GM18873 (cell line): ENCODE data around the gene CCN2.
"Not testable (repeated sequence)": the region's sequence is repeated elsewhere in the genome, so short reads cannot be mapped to it uniquely, and the experiment has no call there.

Experiments used
- ATAC-seq: cut with Tn5 transposase; IDR thresholded peaks from one replicate; pipeline ENCODE4 v1.9.1; 2021; ENCODE audit warnings: mild to moderate bottlenecking, moderate library complexity, moderate number of reproducible peaks; ENCODE audit not compliant: unreplicated experiment, low FRiP score

CCN2 gene

GRCh38 chr6:131946992-131947955, 3.9 kb downstream of the CCN2 start:
- no peak for ATAC-seq

GRCh38 chr6:131946404-131946991, 4.7 kb downstream of the CCN2 start:
- no peak for ATAC-seq

- no peak for ATAC-seq
Observed at GRCh38 chr6:131945971-131946370, 5.2 kb downstream of the CCN2 start.

GRCh38 chr6:131937703-131938631, 13.2 kb downstream of the CCN2 start:
- ATAC-seq = no peak

GRCh38 chr6:131937226-131937625, 13.9 kb downstream of the CCN2 start:
- ATAC-seq = no peak

- no peak for ATAC-seq
Observed at GRCh38 chr6:131936156-131936555, 15.0 kb downstream of the CCN2 start.

GRCh38 chr6:131931063-131931750, 20.0 kb downstream of the CCN2 start:
- no peak for ATAC-seq

- ATAC-seq = no peak
Observed at GRCh38 chr6:131929976-131930375, 21.2 kb downstream of the CCN2 start.

GRCh38 chr6:131929264-131929663, 21.9 kb downstream of the CCN2 start:
- no peak for ATAC-seq

GRCh38 chr6:131924881-131925474, 26.2 kb downstream of the CCN2 start:
- ATAC-seq = no peak

GRCh38 chr6:131923356-131923755, 27.8 kb downstream of the CCN2 start:
- ATAC-seq = no peak

- ATAC-seq = no peak
Observed at GRCh38 chr6:131920656-131921055, 30.5 kb downstream of the CCN2 start.

GRCh38 chr6:131918650-131919355, 32.4 kb downstream of the CCN2 start:
- ATAC-seq = no peak

GRCh38 chr6:131917763-131918649, 33.2 kb downstream of the CCN2 start:
- ATAC-seq = no peak

GRCh38 chr6:131917318-131917717, 33.9 kb downstream of the CCN2 start:
- ATAC-seq = no peak

GRCh38 chr6:131916847-131917246, 34.3 kb downstream of the CCN2 start:
- no peak for ATAC-seq

- ATAC-seq = not testable (repeated sequence)
Observed at GRCh38 chr6:131916091-131916796, 34.9 kb downstream of the CCN2 start.
